Astrocyte (in vitro differentiated cells and primary cell): ENCODE measurements around the gene DLGAP1. TPM values are rescaled to one million over a fixed set of nuclear protein-coding genes. Genes with fewer than 3 reads are reported as not detected.

Experiments
- DNase-seq: peaks from one replicate; pipeline ENCODE4 v3.0.0-alpha.2; 2010; ENCODE audit warnings: low read depth
- FAIRE-seq: peaks from 2 replicates; lab custom pipeline; 2011; peaks lifted over from hg19 to GRCh38; lab: Jason Lieb, UNC
- H2AFZ ChIP-seq: 2 replicates; pipeline ENCODE4 v1.6.0; 2012; ENCODE audit warnings: low read depth, low read length, inconsistent platforms
- H3K27ac ChIP-seq: 2 replicates; pipeline ENCODE4 v1.5.1; 2011; ENCODE audit warnings: low read depth, low read length, inconsistent platforms
- H3K27me3 ChIP-seq: 2 replicates; pipeline ENCODE4 v1.6.0; 2011; ENCODE audit warnings: low read length, inconsistent platforms; ENCODE audit not compliant: insufficient read depth
- H3K36me3 ChIP-seq: 2 replicates; pipeline ENCODE4 v1.5.1; 2011; ENCODE audit warnings: low read length, inconsistent platforms; ENCODE audit not compliant: insufficient read depth
- H3K4me1 ChIP-seq: 2 replicates; pipeline ENCODE4 v1.5.1; 2011; ENCODE audit warnings: low read length, inconsistent platforms; ENCODE audit not compliant: insufficient read depth
- H3K4me2 ChIP-seq: 2 replicates; pipeline ENCODE4 v1.6.0; 2012; ENCODE audit warnings: low read length, inconsistent platforms
- H3K4me3 ChIP-seq: 2 replicates; pipeline ENCODE4 v1.5.1; 2011; ENCODE audit warnings: low read depth, mild to moderate bottlenecking, low read length, inconsistent platforms; ENCODE audit not compliant: insufficient read depth
- H3K79me2 ChIP-seq: 2 replicates; pipeline ENCODE4 v1.6.0; 2012; ENCODE audit warnings: mild to moderate bottlenecking, low read length, inconsistent platforms; ENCODE audit not compliant: insufficient read depth
- H3K9ac ChIP-seq: 2 replicates; pipeline ENCODE4 v1.6.0; 2012; ENCODE audit warnings: mild to moderate bottlenecking, low read length, inconsistent platforms
- H3K9me3 ChIP-seq: 2 replicates; pipeline ENCODE4 v1.5.1; 2012; ENCODE audit warnings: low read depth, mild to moderate bottlenecking, low read length, inconsistent platforms; ENCODE audit not compliant: insufficient read depth
- H4K20me1 ChIP-seq: 2 replicates; pipeline ENCODE4 v1.6.0; 2012; ENCODE audit warnings: low read length, inconsistent platforms; ENCODE audit not compliant: insufficient read depth
- H3K27ac Mint-ChIP-seq: one replicate; pipeline ENCODE4 v1.8.0; 2021; ENCODE audit warnings: mild to moderate bottlenecking, mixed read lengths; ENCODE audit not compliant: unreplicated experiment
- H3K27me3 Mint-ChIP-seq: one replicate; pipeline ENCODE4 v1.8.0; 2021; ENCODE audit warnings: low read depth, mixed read lengths; ENCODE audit not compliant: unreplicated experiment
- H3K36me3 Mint-ChIP-seq: one replicate; pipeline ENCODE4 v1.8.0; 2021; ENCODE audit warnings: low read depth, mixed read lengths; ENCODE audit not compliant: unreplicated experiment
- H3K4me1 Mint-ChIP-seq: one replicate; pipeline ENCODE4 v1.8.0; 2021; ENCODE audit warnings: low read depth, mixed read lengths; ENCODE audit not compliant: unreplicated experiment
- H3K4me3 Mint-ChIP-seq: one replicate; pipeline ENCODE4 v1.8.0; 2021; ENCODE audit warnings: mild to moderate bottlenecking, moderate library complexity, mixed read lengths; ENCODE audit not compliant: unreplicated experiment
- H3K9me3 Mint-ChIP-seq: one replicate; pipeline ENCODE4 v1.8.0; 2021; ENCODE audit warnings: mild to moderate bottlenecking, mixed read lengths; ENCODE audit not compliant: unreplicated experiment
- EZH2 ChIP-seq: IDR thresholded peaks from 2 replicates; pipeline ENCODE4 v1.6.1; 2012; ENCODE audit warnings: mild to moderate bottlenecking, low read length, inconsistent platforms; ENCODE audit not compliant: insufficient read depth
- total RNA-seq: library from RNA; stranded (reverse); gene quantifications from 2 replicates; pipeline ENCODE4 v1.2.1, GENCODE V29; 2021
- TF ChIP-seq, protein P1 (sequence below): IDR thresholded peaks from 2 replicates; pipeline ENCODE4 v1.5.1; 2011; ENCODE audit warnings: low read depth, mild to moderate bottlenecking, inconsistent platforms, low read length, moderate library complexity; ENCODE audit not compliant: insufficient read depth

The DLGAP1 gene
- total RNA-seq, 1 donor from 2014 or later = 2.3 TPM

DNA sequence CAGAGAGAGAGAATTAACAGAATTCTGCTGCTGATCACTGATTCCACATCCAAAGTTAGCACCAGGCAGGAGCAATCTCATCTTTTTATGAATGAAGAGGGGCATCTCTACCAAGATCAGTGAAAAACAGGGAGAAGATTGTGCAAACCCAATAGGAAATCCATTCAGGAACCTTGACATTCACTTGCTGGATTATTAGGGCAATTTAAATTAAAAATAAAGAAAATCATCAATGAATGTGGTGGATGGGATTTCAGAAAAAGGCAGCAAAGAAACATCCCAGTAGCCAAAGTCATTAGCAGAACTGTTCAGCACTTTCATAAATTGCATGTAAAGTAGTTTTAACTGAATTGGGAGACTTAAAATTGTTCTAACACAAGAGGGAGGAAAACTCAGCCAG is 581.9 kb downstream of the DLGAP1 start:
- Histone ChIP-seq H3K27me3 (no peaks in the 10 kb centered on the region), H3K27ac (no peak overlapping the region), H3K9ac (no peak overlapping the region), H3K4me3 (no peak overlapping the region), H3K36me3 (no peaks in the 10 kb centered on the region), H3K4me1 (no peaks in the 10 kb centered on the region), H3K79me2 (no peaks in the 10 kb centered on the region), H3K9me3 (no peaks in the 10 kb centered on the region), H4K20me1 (no peaks in the 10 kb centered on the region), H3K4me2 (no peak overlapping the region), H2AFZ (no peak overlapping the region)
- Mint-ChIP-seq H3K27me3 (no peaks in the 10 kb centered on the region), H3K9me3 (no peaks in the 10 kb centered on the region), H3K4me1 (peaks cover 8% of the 10 kb centered on the region), H3K36me3 (no peaks in the 10 kb centered on the region), H3K27ac (no peak overlapping the region), H3K4me3 (peak overlapping the region; percentile 7)
- DNase-seq (no peak), FAIRE-seq (no peak)
- TF ChIP-seq, protein P1, sequence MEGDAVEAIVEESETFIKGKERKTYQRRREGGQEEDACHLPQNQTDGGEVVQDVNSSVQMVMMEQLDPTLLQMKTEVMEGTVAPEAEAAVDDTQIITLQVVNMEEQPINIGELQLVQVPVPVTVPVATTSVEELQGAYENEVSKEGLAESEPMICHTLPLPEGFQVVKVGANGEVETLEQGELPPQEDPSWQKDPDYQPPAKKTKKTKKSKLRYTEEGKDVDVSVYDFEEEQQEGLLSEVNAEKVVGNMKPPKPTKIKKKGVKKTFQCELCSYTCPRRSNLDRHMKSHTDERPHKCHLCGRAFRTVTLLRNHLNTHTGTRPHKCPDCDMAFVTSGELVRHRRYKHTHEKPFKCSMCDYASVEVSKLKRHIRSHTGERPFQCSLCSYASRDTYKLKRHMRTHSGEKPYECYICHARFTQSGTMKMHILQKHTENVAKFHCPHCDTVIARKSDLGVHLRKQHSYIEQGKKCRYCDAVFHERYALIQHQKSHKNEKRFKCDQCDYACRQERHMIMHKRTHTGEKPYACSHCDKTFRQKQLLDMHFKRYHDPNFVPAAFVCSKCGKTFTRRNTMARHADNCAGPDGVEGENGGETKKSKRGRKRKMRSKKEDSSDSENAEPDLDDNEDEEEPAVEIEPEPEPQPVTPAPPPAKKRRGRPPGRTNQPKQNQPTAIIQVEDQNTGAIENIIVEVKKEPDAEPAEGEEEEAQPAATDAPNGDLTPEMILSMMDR = no peak
- no peak for TF ChIP-seq EZH2

DNA sequence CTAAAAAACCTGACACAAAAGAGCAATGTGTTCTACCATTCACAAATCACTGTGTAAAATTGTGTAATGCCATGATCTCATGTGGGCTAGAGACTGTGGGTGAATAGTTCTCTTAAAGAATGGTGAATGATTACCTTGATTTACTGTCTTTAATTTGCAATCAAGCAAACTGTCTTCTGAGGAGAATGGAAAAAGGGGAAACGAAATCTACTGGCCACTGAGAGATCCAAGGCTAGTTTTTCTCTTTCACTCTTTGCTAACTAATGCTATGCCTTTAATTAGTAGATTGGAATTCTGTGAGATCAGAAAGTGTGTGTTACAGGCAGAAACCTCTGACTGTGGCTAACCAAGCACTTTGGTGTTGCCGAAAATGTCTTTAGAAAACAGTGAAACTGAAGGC is 582.5 kb downstream of the DLGAP1 start:
- Histone ChIP-seq H3K9ac (no peak overlapping the region), H3K9me3 (no peaks in the 10 kb centered on the region), H3K4me2 (peak overlapping the region; percentile 0), H4K20me1 (no peaks in the 10 kb centered on the region), H2AFZ (no peak overlapping the region), H3K79me2 (no peaks in the 10 kb centered on the region), H3K27ac (no peak overlapping the region), H3K27me3 (no peaks in the 10 kb centered on the region), H3K36me3 (no peaks in the 10 kb centered on the region), H3K4me1 (no peaks in the 10 kb centered on the region), H3K4me3 (no peak overlapping the region)
- DNase-seq (no peak), FAIRE-seq (peak; percentile 58)
- no peaks in the 10 kb centered on the region for H3K36me3 Mint-ChIP-seq
- no peaks in the 10 kb centered on the region for H3K27me3 Mint-ChIP-seq
- no peak for TF ChIP-seq EZH2
- TF ChIP-seq, protein P1 = no peak
- H3K4me1 Mint-ChIP-seq = peaks cover 8% of the 10 kb centered on the region
- H3K4me3 Mint-ChIP-seq = no peak overlapping the region
- no peaks in the 10 kb centered on the region for H3K9me3 Mint-ChIP-seq
- H3K27ac Mint-ChIP-seq = no peak overlapping the region

DNA sequence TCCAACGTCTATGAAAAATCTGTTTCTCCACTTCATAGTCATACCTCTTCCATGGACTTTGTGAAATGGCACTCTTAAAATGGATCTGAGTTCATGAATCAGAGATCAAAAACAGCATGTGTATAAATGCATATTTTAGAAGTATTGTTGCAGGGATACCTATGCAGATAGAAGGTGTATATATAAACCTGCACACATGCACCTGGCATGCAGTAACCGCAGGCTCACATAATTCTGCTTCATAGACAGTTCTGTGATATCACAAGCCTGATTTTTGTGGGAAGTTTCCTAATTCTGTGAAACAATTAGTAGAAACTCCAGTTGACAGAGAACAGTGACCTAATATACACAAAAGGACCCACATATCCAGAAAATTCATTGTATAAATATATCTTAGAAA is 583.4 kb downstream of the DLGAP1 start:
- no peak overlapping the region for H3K27ac Mint-ChIP-seq
- H3K36me3 ChIP-seq = no peaks in the 10 kb centered on the region
- H3K27me3 Mint-ChIP-seq = no peaks in the 10 kb centered on the region
- H3K4me1 ChIP-seq = no peaks in the 10 kb centered on the region
- no peak for DNase-seq
- no peaks in the 10 kb centered on the region for H3K79me2 ChIP-seq
- TF ChIP-seq, protein P1 = no peak
- no peak for TF ChIP-seq EZH2
- H3K4me2 ChIP-seq = no peak overlapping the region
- H3K9me3 Mint-ChIP-seq = no peaks in the 10 kb centered on the region
- no peaks in the 10 kb centered on the region for H4K20me1 ChIP-seq
- H2AFZ ChIP-seq = no peak overlapping the region
- peaks cover 8% of the 10 kb centered on the region for H3K4me1 Mint-ChIP-seq
- no peaks in the 10 kb centered on the region for H3K9me3 ChIP-seq
- no peak overlapping the region for H3K4me3 Mint-ChIP-seq
- H3K27ac ChIP-seq = no peak overlapping the region
- H3K4me3 ChIP-seq = no peak overlapping the region
- H3K9ac ChIP-seq = no peak overlapping the region
- no peak for FAIRE-seq
- H3K27me3 ChIP-seq = no peaks in the 10 kb centered on the region
- H3K36me3 Mint-ChIP-seq = no peaks in the 10 kb centered on the region
